ENCODE measurements around the gene CORO1C.

CORO1C gene

DNA sequence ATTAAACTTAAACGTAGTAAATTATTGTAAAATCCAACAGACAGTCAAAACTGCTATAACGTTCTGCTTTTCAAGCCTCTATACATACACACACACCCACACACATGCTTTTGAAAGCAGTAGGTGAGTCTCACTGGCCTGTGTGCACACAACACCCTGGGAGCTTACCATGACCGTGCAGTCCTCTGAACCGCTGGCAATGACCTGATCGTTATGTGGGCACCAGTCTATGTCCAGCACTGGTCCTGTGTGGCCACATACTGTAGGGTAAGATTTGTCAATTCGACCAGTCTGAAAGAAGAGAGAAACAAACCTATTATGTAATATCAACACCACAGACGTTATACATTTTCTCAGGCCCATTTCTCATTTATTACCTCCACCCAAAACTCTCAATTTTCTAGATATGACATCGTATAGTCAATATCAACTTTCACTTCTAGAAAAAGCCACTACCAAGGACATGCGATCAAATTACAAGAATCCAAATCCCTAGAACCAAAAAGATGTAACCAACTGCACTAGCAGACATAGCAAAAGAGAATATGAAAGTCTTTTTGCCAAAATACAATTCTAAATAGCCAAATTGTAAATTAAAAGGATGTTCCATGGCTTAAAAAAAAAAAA lies 53.1 kb downstream of the CORO1C start:
- no peak overlapping the region for H3K27ac ChIP-seq
- TF ChIP-seq, protein P1, sequence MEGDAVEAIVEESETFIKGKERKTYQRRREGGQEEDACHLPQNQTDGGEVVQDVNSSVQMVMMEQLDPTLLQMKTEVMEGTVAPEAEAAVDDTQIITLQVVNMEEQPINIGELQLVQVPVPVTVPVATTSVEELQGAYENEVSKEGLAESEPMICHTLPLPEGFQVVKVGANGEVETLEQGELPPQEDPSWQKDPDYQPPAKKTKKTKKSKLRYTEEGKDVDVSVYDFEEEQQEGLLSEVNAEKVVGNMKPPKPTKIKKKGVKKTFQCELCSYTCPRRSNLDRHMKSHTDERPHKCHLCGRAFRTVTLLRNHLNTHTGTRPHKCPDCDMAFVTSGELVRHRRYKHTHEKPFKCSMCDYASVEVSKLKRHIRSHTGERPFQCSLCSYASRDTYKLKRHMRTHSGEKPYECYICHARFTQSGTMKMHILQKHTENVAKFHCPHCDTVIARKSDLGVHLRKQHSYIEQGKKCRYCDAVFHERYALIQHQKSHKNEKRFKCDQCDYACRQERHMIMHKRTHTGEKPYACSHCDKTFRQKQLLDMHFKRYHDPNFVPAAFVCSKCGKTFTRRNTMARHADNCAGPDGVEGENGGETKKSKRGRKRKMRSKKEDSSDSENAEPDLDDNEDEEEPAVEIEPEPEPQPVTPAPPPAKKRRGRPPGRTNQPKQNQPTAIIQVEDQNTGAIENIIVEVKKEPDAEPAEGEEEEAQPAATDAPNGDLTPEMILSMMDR (conservative IDR thresholded peaks at IDR 0.05) = no peak

GRCh38 chr12:108677381-108677780 lies 53.9 kb downstream of the CORO1C start:
- TF ChIP-seq, protein P1 (conservative IDR thresholded peaks at IDR 0.05) = no peak
- H3K27ac ChIP-seq = no peak overlapping the region

GRCh38 chr12:108676707-108677106 lies 54.6 kb downstream of the CORO1C start:
- TF ChIP-seq, protein P1 (conservative IDR thresholded peaks at IDR 0.05) = no peak
- H3K27ac ChIP-seq = no peak overlapping the region

DNA sequence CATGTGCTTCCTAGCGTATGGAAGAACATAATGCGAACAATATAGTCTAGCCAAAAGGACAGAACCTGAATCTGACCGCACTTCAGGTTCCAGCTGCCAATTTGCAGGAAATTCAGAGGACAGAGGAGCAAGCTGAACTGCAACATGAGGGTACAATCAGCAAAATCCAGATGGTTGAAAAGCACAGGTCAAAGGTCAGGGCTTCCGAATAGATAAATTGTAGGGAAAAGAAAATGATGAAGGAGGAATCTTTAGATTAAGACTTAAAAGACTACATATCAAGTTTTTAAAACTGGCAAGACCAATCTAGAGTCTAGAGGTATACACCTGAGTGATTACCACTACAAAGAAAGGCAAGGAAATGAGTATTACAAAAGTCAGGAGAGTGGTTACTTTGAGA lies 55.5 kb downstream of the CORO1C start:
- TF ChIP-seq, protein P1 (conservative IDR thresholded peaks at IDR 0.05) = no peak
- H3K27ac ChIP-seq = no peak overlapping the region

- no peak overlapping the region for H3K27ac ChIP-seq
- TF ChIP-seq, protein P1 (conservative IDR thresholded peaks at IDR 0.05) = no peak
Measured at GRCh38 chr12:108672054-108672453, 59.3 kb downstream of the CORO1C start.

GRCh38 chr12:108671110-108671509 lies 60.2 kb downstream of the CORO1C start:
- TF ChIP-seq, protein P1 (conservative IDR thresholded peaks at IDR 0.05) = no peak
- no peak overlapping the region for H3K27ac ChIP-seq

- TF ChIP-seq, protein P1 (conservative IDR thresholded peaks at IDR 0.05) = no peak
- H3K27ac ChIP-seq = no peak overlapping the region
Measured at GRCh38 chr12:108670066-108670631, 61.2 kb downstream of the CORO1C start.
